Esophagus muscularis mucosa (tissue), 4 donors: ENCODE measurements around the gene LRRC53. TPM values are rescaled to one million over a fixed set of nuclear protein-coding genes. Genes with fewer than 3 reads are reported as not detected.

ENCODE experiments used
- DNase-seq: peaks from one replicate; pipeline ENCODE4 v3.0.0-alpha.2; 2017; ENCODE audit errors: extremely low spot score
- H3K27ac ChIP-seq, 4 donors: fragments of 200-600 bp; sonication (generic); replicated peaks in 1 of 4; 1 replicate in 3 of 4; 2 replicates in 1 of 4; pipeline ENCODE4 v1.5.1; 2016 to 2019; ENCODE audit warnings: mild to moderate bottlenecking in 1 of 4
- H3K27me3 ChIP-seq, 4 donors: fragments of 200-600 bp; sonication (generic); one replicate each; pipeline versions ENCODE4 v1.5.1 to v1.6.0; 2016 to 2019
- H3K36me3 ChIP-seq, 4 donors: fragments of 200-600 bp; sonication (generic); one replicate each; pipeline ENCODE4 v1.5.1; 2016 to 2019
- H3K4me1 ChIP-seq, 4 donors: fragments of 200-600 bp; sonication (generic); one replicate each; pipeline ENCODE4 v1.5.1; 2016 to 2019
- H3K4me3 ChIP-seq, 4 donors: fragments of 200-600 bp; sonication (generic); 1 replicate in 2 of 4; 2 replicates in 2 of 4; pipeline ENCODE4 v1.5.1; 2016 to 2019; ENCODE audit warnings: mild to moderate bottlenecking in 4 of 4, moderate library complexity in 1 of 4
- H3K9me3 ChIP-seq, 4 donors: fragments of 200-600 bp; sonication (generic); 1 replicate in 3 of 4; 2 replicates in 1 of 4; pipeline ENCODE4 v1.5.1; 2016 to 2019
- EP300 ChIP-seq: sonication (generic); formaldehyde crosslinking; IDR thresholded peaks from one replicate; pipeline ENCODE4 v1.6.1; 2017; ENCODE audit warnings: antibody characterized with exemption
- POLR2A ChIP-seq: fragments of 450-650 bp; IDR thresholded peaks from one replicate; pipeline ENCODE4 v1.6.1; 2017; ENCODE audit warnings: antibody characterized with exemption, moderate library complexity, mild to moderate bottlenecking, low read depth
- POLR2AphosphoS5 ChIP-seq, 2 donors: sonication (generic); formaldehyde crosslinking; IDR thresholded peaks; one replicate each; pipeline ENCODE4 v1.6.1; 2017; ENCODE audit warnings: antibody characterized with exemption in 2 of 2
- WGBS: methylation state at CpG from one replicate; pipeline ENCODE4 v1.1.5; 2018; 5-methylcytosine and 5-hydroxymethylcytosine counted together
- intact Hi-C: fragments of 100-400 bp; cut with DNase I; formaldehyde crosslinking; loops from one replicate; pipeline ENCODE4 v1.15.1; 2023
- total RNA-seq, 4 donors: library from RNA; depleted of rRNA; stranded (reverse); fragments of >200 nt; gene quantifications; one replicate each; pipeline versions ENCODE4 v1.1.0 to v1.2.1, GENCODE V29; 2016
- TF ChIP-seq, protein P1 (sequence below), 3 experiments: fragments of 200-600 bp in 2 of 3; fragments of 450-650 bp in 1 of 3; sonication (generic) in 2 of 3; IDR thresholded peaks; one replicate each; pipeline ENCODE4 v1.5.1; 2017 to 2019; ENCODE audit warnings: antibody characterized with exemption in 3 of 3, mild to moderate bottlenecking in 2 of 3, moderate library complexity in 1 of 3

The LRRC53 gene
- total RNA-seq, 4 donors from 2014 or later, result under 0.01 TPM; not detected in 3

DNA sequence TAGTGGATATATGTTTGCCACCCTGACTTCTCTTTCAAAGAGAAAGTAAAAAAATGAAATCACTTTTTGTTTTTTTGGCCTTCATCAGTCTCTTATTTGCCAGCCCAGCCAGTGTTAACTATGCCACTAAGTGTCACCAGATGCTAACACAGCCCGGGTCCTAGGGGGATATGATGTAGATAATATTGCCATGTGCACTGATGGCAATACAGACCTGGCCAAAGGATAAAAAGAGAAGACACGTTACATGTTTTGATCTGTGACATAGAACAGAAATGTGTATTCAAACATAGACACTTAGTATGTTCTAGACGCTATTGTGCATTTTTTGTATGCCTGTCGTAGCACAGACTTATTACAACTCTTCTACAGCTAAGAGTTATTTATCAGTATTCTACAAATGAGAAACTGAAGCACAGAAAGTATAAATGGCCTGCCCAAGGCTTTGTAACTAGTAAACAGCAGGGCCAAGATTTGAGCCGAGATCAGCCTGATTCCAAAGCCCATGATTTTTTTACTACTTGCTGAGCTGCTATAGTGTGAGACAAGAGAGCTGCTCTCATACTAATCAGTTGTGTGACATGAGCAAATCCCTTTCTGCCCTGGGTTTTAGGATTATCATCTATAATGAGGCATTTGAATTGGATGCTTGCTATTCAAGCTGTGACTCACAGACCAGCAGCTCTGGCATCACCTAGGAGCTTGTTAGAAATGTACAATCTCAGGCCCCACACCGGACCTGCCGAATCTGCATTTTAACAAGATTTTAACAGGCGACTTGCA lies 6.3 kb downstream of the LRRC53 start:
- DNase-seq, result no peak
- H3K27me3 ChIP-seq, result no peaks in the 10 kb centered on the region
- WGBS, result 73% methylated on average over 8 of the region's 8 CpGs
- H3K9me3 ChIP-seq, result no peaks in the 10 kb centered on the region
- H3K4me3 ChIP-seq, result no peak overlapping the region
- H3K27ac ChIP-seq, result no peak overlapping the region
- peaks cover 3 to 10% (median 6%) of the 10 kb centered on the region in 4 donors for H3K4me1 ChIP-seq
- intact Hi-C loops, result no loop called here
- no peaks in the 10 kb centered on the region for H3K36me3 ChIP-seq
- TF ChIP-seq POLR2AphosphoS5 (IDR thresholded peaks at IDR 0.05) (no peak), EP300 (no peak), POLR2A (no peak)
- TF ChIP-seq, protein P1, sequence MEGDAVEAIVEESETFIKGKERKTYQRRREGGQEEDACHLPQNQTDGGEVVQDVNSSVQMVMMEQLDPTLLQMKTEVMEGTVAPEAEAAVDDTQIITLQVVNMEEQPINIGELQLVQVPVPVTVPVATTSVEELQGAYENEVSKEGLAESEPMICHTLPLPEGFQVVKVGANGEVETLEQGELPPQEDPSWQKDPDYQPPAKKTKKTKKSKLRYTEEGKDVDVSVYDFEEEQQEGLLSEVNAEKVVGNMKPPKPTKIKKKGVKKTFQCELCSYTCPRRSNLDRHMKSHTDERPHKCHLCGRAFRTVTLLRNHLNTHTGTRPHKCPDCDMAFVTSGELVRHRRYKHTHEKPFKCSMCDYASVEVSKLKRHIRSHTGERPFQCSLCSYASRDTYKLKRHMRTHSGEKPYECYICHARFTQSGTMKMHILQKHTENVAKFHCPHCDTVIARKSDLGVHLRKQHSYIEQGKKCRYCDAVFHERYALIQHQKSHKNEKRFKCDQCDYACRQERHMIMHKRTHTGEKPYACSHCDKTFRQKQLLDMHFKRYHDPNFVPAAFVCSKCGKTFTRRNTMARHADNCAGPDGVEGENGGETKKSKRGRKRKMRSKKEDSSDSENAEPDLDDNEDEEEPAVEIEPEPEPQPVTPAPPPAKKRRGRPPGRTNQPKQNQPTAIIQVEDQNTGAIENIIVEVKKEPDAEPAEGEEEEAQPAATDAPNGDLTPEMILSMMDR (IDR thresholded peaks at IDR 0.05), result no peak

DNA sequence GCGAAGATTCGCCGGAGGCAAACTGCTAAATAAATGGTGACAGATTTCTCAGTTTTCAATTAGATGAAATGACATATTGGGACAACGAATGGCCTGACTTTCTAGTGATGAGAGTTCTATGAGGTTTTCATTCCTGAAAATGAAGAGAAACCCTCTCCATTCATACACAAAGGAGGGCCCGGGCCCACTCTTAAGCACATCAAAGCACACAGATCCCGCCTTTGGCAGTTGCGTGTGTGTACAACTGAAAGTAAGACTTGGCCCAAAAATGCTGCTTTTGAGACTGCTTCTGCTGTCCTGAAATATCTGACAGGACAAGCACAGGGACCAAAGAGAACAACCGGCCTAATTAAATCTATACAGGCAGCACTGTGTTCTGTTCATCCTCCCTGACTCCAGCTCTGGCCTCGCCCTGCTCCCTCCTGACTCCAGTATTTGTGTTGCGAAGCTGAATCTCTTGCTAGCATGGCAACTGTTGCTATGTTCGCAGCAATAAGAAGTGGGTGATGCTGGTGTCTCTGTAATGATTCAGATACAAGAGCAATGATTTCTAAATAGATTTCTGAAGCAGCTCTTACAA lies 7.4 kb downstream of the LRRC53 start:
- TF ChIP-seq, protein P1 (IDR thresholded peaks at IDR 0.05), result no peak
- TF ChIP-seq POLR2A (no peak), EP300 (no peak), POLR2AphosphoS5 (IDR thresholded peaks at IDR 0.05) (no peak)
- intact Hi-C loops, result no loop called here
- no peak overlapping the region for H3K27ac ChIP-seq
- H3K9me3 ChIP-seq, result no peaks in the 10 kb centered on the region
- no peaks in the 10 kb centered on the region for H3K36me3 ChIP-seq
- no peak for DNase-seq
- H3K27me3 ChIP-seq, result no peaks in the 10 kb centered on the region
- no peak overlapping the region for H3K4me3 ChIP-seq
- peaks cover 3 to 10% (median 6%) of the 10 kb centered on the region in 4 donors for H3K4me1 ChIP-seq
- 54% methylated on average over 11 of the region's 11 CpGs for WGBS

DNA sequence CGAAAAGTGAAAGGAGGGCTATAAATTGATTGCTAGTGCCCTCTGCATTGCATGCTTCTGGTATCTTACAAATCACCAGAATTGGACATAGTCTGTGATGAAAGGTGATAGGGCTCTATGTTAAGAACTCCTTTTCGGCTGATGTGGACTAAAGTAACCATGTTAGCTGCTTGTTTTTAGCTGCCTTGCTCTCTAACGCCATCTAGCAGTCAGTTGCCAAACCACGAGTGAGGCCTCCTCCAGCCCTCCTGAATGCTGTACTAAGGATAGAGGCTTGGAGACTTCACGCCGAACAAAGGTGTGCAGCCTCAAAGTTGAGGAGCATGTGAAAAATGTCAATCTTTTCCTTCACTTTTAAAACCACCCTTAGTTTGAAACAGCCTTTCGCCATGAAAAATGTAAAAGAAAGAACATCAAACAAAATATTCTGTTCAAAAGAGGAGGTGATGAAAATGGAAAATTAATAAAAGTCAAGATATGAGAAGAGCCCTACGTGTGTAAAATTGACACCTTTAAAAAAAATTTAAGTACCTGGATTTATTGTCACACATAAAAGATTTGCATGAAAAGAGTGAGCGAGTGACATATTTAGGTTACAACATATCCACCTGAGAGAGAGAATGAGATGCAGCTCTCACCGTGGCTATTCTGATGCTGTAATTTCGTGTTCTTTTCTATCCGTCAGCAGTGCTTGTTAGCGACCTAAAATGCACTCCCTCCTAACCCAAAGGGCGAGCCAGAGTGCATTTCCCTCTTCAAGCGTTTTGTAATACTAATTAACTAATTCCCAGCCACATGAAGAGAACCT lies 8.1 kb downstream of the LRRC53 start:
- intact Hi-C loops, result no loop called here
- Histone ChIP-seq H3K36me3 (no peaks in the 10 kb centered on the region), H3K27me3 (no peaks in the 10 kb centered on the region), H3K4me1 (peaks cover 3 to 10% (median 6%) of the 10 kb centered on the region in 4 donors), H3K4me3 (no peak overlapping the region), H3K9me3 (no peaks in the 10 kb centered on the region), H3K27ac (no peak overlapping the region)
- no peak for DNase-seq
- 51% methylated on average over 15 of the region's 15 CpGs for WGBS
- TF ChIP-seq POLR2AphosphoS5 (IDR thresholded peaks at IDR 0.05), result no peak
- TF ChIP-seq, protein P1 (IDR thresholded peaks at IDR 0.05), result peak; percentile 34 to 65 (median 38)

DNA sequence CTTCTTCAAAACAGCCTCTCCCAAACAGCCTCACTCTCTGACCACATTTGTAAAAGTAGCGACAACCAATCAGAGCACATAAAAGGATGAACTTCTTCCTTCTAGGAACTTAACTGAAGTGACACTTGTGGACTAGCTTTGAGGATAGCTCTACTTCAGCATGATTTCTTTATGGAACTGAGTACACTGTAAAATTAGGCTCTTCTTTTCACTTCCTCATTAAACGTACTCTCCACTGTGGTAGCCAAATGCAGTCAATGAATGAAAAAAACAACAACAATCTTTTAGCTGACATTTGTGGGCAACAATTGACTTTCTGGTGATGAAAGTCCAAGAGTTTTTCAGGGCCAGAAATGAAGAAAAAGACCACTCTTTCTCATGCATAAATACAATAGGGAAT lies 9.6 kb downstream of the LRRC53 start:
- 78% methylated on average over 2 of the region's 2 CpGs for WGBS
- H3K9me3 ChIP-seq, result no peaks in the 10 kb centered on the region
- H3K4me3 ChIP-seq, result no peak overlapping the region
- H3K4me1 ChIP-seq, result peaks cover 3 to 10% (median 6%) of the 10 kb centered on the region in 4 donors
- intact Hi-C loops, result no loop called here
- TF ChIP-seq, protein P1 (IDR thresholded peaks at IDR 0.05), result no peak
- TF ChIP-seq POLR2A (no peak), EP300 (no peak), POLR2AphosphoS5 (IDR thresholded peaks at IDR 0.05) (no peak)
- H3K27me3 ChIP-seq, result no peaks in the 10 kb centered on the region
- H3K36me3 ChIP-seq, result no peaks in the 10 kb centered on the region
- DNase-seq, result no peak
- no peak overlapping the region for H3K27ac ChIP-seq
